ENCODE data around the gene CCDC27. TPM values are rescaled to one million over a fixed set of nuclear protein-coding genes. Genes with fewer than 3 reads are reported as not detected.

The CCDC27 gene
- total RNA-seq, 1 experiment from 2014 or later, result not detected

GRCh38 chr1:3777078-3777547, 24.9 kb downstream of the CCDC27 start:
- BruUV-seq (replicated peaks), result no TSS peak
- CTCF ChIA-PET, result no interaction called here
- DNase-seq (ENCODE audit: low read depth, low spot score) (no peak), ATAC-seq (no peak)
- POLR2A ChIA-PET, result no interaction called here
- no peaks in the 10 kb centered on the region for H3K9me3 ChIP-seq (ENCODE audit: control insufficient read depth, insufficient read depth, low read depth, low read length)
- no peaks in the 10 kb centered on the region for H3K36me3 ChIP-seq (ENCODE audit: control insufficient read depth, insufficient read depth, low read length)
- H3K4me3 ChIP-seq (ENCODE audit: low read depth in 2 of 2, low read length in 2 of 2), result no peak overlapping the region
- H3K27ac ChIP-seq (ENCODE audit: low read length), result peak overlapping the region; percentile 29; the same call in 1 of the 2 replicates
- no peak for TF ChIP-seq TCF7L2 (IDR thresholded peaks at IDR 0.05; ENCODE audit: low read depth, low read length)
- TF ChIP-seq REST (IDR thresholded peaks at IDR 0.05; ENCODE audit: insufficient read depth in 1 of 2, low read depth in 2 of 2, low read length in 1 of 2), result no peak
- no peak for TF ChIP-seq CTCF (IDR thresholded peaks at IDR 0.05)
- H3K4me1 ChIP-seq (ENCODE audit: control insufficient read depth, insufficient read depth, low read length), result peaks cover 43% of the 10 kb centered on the region
- intact Hi-C loops (cut with micrococcal nuclease; ENCODE audit: unreplicated experiment), result no loop called here
- no peaks in the 10 kb centered on the region for H3K27me3 ChIP-seq (ENCODE audit: control insufficient read depth, insufficient read depth, low read length)
- in situ Hi-C loops (cut with HindIII; ENCODE audit: low pct_unique_long_range_greater_than_20kb, low sequenced_read_pairs), result no loop called here

GRCh38 chr1:3777647-3778589, 25.7 kb downstream of the CCDC27 start:
- no peaks in the 10 kb centered on the region for H3K9me3 ChIP-seq (ENCODE audit: control insufficient read depth, insufficient read depth, low read depth, low read length)
- ChIA-PET POLR2A (interaction anchor here (0.6 to 0.7 kb wide), 2 partner anchors 335 to 652 kb away, joined by 4 to 6 read pairs; no protein-coding TSS in a partner anchor), CTCF (no interaction called here)
- peaks cover 43% of the 10 kb centered on the region for H3K4me1 ChIP-seq (ENCODE audit: control insufficient read depth, insufficient read depth, low read length)
- BruUV-seq (replicated peaks), result no TSS peak
- H3K4me3 ChIP-seq (ENCODE audit: low read depth in 2 of 2, low read length in 2 of 2), result no peak overlapping the region
- no peaks in the 10 kb centered on the region for H3K36me3 ChIP-seq (ENCODE audit: control insufficient read depth, insufficient read depth, low read length)
- intact Hi-C loops (cut with micrococcal nuclease; ENCODE audit: unreplicated experiment) (no loop called here), in situ Hi-C loops (cut with HindIII; ENCODE audit: low pct_unique_long_range_greater_than_20kb, low sequenced_read_pairs) (no loop called here)
- ATAC-seq (no peak), DNase-seq (ENCODE audit: low read depth, low spot score) (no peak)
- no peaks in the 10 kb centered on the region for H3K27me3 ChIP-seq (ENCODE audit: control insufficient read depth, insufficient read depth, low read length)
- no peak for TF ChIP-seq REST (IDR thresholded peaks at IDR 0.05; ENCODE audit: insufficient read depth in 1 of 2, low read depth in 2 of 2, low read length in 1 of 2)
- TF ChIP-seq CTCF (IDR thresholded peaks at IDR 0.05), result no peak
- TF ChIP-seq TCF7L2 (IDR thresholded peaks at IDR 0.05; ENCODE audit: low read depth, low read length), result no peak
- TF ChIP-seq POLR2AphosphoS5 (IDR thresholded peaks at IDR 0.05; ENCODE audit: low read depth, low read length), result no peak; the same call in 1 of the 2 replicates
- H3K27ac ChIP-seq (ENCODE audit: low read length), result no peak overlapping the region
